Muscle of back (tissue), 11 donors: Measurements from ENCODE around the gene RFNG. TPM values are rescaled to one million over a fixed set of nuclear protein-coding genes. Genes with fewer than 3 reads are reported as not detected.
"Not testable (repeated sequence)": the region's sequence is repeated elsewhere in the genome, so short reads cannot be mapped to it uniquely, and the experiment has no call there.

ENCODE experiments used
- DNase-seq, 3 donors: peaks; one replicate each; pipeline versions ENCODE4 v3.0.0 to v3.0.0-alpha.2; 2013
- polyA plus RNA-seq, 10 donors: library from polyadenylated mRNA; unstranded; fragments of 120-200 nt; gene quantifications; one replicate each; pipeline ENCODE4 v1.2.1, GENCODE V29; 2013; ENCODE audit not compliant: insufficient read length in 10 of 10

RFNG gene
- polyA plus RNA-seq, 10 donors, result 18.2 to 39.0 (median 29.2) TPM

- no peak for DNase-seq
Observed at GRCh38 chr17:82047914-82048570, 3.6 kb downstream of the RFNG start.

GRCh38 chr17:82047379-82047778, 4.2 kb downstream of the RFNG start:
- no peak for DNase-seq

- DNase-seq, result no peak
Observed at GRCh38 chr17:82046903-82047302, 4.7 kb downstream of the RFNG start.

GRCh38 chr17:82045936-82046484, 5.6 kb downstream of the RFNG start:
- no peak for DNase-seq

GRCh38 chr17:82043507-82043906, 8.1 kb downstream of the RFNG start:
- DNase-seq, result no peak

GRCh38 chr17:82042649-82043048, 9.0 kb downstream of the RFNG start:
- no peak for DNase-seq

GRCh38 chr17:82041144-82041814, 10.3 kb downstream of the RFNG start:
- no peak for DNase-seq

- DNase-seq, result no peak
Observed at GRCh38 chr17:82039695-82040299, 11.8 kb downstream of the RFNG start.

GRCh38 chr17:82038796-82039409, 12.7 kb downstream of the RFNG start:
- not testable (repeated sequence) for DNase-seq

GRCh38 chr17:82037889-82038195, 13.8 kb downstream of the RFNG start:
- DNase-seq, result no peak

- DNase-seq, result peak; percentile 95 to 99 (median 95)
Observed at GRCh38 chr17:82037092-82037888, 14.3 kb downstream of the RFNG start, which contains the start of gene DCXR. Gene DCXR, minus strand, starts transcription at chr17:82037697. Its CDS starts 15 bp downstream, at chr17:82037682.

GRCh38 chr17:82036634-82037091, 14.9 kb downstream of the RFNG start:
- no peak for DNase-seq

- DNase-seq, result no peak
Observed at GRCh38 chr17:82035956-82036633, 15.5 kb downstream of the RFNG start.

- no peak for DNase-seq
Observed at GRCh38 chr17:82035488-82035887, 16.1 kb downstream of the RFNG start.

- no peak for DNase-seq
Observed at GRCh38 chr17:82034371-82035011, 17.1 kb downstream of the RFNG start.

GRCh38 chr17:82033359-82034085, 18.1 kb downstream of the RFNG start:
- no peak for DNase-seq

GRCh38 chr17:82031885-82032627, 19.6 kb downstream of the RFNG start:
- no peak for DNase-seq

- DNase-seq, result peak in 1 of 3 donors; percentile 44
Observed at GRCh38 chr17:82031303-82031884, 20.2 kb downstream of the RFNG start, which contains the start of gene RAC3. Gene RAC3, plus strand, starts transcription at chr17:82031678. Its CDS starts 84 bp downstream, at chr17:82031762.
